ENCODE data around the gene LRRC56.
A peak's percentile ranks its signal among the peaks of the same experiment; 100 is the strongest.

DNA sequence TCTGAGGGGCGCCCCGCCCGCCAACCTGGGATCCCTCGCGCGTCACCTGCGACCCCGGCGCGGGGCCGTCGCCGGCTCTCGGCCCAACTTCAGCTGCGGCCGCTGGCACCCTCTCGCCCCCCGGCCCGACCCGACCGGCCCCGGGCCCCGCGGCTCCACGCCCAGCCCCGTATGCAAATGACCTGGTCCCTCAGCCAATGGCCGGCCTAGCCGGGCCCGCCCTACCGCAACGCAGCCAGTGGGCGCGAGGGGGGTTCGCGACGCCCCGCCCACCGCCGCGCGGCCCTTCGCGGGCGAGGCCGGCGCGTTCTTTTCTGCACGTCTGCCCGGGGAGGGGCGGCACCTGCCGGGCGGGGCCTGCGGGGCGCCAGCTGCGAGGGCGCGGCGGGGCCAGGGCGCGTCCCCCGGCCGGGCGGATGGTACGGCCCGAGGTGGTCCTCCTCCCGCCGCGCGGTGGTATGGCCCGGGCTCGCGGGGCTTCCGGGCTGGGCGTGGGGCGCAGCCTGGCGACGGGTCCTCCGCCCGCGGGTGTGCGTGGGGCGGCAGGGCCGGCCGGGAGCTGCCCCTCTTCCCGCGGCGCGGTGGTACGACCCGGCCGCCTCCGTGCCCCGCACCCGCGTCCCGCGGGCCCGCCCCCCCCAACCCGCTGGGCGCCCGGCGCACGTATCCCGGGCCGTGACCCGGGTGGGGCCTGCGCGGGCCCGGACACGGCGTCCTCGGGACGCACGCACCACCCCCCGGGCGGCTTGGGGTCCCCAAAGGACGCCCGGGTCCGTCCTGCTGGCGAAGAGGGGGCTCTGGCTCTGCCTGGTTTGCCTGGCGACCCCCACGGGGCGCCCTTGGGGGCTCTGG, 31.2 kb downstream of the LRRC56 start:
- TF ChIP-seq EZH2 (IDR thresholded peaks at IDR 0.05; ENCODE audit: insufficient read depth, low read length), result peak; percentile 13
- TF ChIP-seq, protein P1, sequence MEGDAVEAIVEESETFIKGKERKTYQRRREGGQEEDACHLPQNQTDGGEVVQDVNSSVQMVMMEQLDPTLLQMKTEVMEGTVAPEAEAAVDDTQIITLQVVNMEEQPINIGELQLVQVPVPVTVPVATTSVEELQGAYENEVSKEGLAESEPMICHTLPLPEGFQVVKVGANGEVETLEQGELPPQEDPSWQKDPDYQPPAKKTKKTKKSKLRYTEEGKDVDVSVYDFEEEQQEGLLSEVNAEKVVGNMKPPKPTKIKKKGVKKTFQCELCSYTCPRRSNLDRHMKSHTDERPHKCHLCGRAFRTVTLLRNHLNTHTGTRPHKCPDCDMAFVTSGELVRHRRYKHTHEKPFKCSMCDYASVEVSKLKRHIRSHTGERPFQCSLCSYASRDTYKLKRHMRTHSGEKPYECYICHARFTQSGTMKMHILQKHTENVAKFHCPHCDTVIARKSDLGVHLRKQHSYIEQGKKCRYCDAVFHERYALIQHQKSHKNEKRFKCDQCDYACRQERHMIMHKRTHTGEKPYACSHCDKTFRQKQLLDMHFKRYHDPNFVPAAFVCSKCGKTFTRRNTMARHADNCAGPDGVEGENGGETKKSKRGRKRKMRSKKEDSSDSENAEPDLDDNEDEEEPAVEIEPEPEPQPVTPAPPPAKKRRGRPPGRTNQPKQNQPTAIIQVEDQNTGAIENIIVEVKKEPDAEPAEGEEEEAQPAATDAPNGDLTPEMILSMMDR (IDR thresholded peaks at IDR 0.05; ENCODE audit: insufficient read depth, low read depth, low read length), result no peak

Measured in astrocyte (in vitro differentiated cells and primary cell).